Kidney glomerular epithelial cell (primary cell): ENCODE measurements around the gene ARMC7.

ENCODE experiments used
- DNase-seq: peaks from one replicate; lab custom pipeline; 2025; lab: John Stamatoyannopoulos, UW

Gene ARMC7

DNA sequence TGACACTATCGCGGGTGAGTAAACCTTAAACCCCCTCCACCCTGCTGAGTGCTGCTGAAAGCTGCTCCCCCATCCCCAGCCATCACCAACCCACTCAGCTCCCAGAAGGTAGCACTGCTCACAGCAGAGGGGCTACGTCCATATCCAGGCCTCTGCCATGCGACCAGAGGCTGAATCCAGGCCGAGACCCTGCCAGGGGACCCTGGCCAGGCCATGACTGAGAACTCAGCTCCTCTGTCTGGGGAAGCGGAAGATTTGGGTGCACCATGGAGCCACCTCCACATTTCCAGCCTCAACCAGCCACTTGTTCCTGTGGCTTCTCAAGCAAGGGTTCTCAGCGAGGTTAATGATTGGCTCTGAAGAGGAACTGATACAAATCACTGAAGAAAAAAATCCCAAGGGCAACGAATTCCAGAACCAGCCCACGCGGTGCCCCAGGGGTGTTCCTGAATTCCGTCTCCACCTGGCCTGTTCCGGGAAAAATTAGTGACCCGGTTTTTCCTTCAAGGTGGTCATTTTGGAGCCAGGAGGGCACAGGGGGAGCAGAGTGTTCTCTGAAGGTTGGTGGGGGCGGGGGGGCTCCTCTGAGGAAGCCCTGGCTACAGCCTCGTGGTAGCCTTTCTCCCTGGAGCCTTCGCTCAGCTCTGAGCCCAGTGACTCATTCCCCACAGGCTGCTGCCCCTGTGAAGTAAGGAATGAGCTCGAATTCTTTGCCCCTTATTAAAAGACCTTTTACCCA lies 31.3 kb upstream of the ARMC7 start:
- peak; percentile 97 for DNase-seq

DNA sequence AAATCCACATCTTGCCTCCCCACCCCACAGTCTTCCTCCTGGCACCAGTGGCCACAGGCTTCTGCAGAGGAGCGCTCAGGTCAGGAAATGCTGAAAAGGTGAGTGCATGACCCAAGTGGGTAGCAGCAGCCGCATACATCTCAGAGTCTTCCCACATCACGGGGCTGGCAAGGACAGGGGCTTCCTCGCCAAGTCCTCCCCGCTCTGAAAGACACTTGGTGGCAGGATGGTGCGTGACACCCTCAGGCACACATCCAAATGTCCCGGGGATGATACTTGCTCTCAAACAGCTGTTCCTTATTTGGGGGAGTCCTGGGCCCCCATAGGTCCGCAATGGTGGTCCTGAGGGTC lies 30.8 kb upstream of the ARMC7 start:
- no peak for DNase-seq

DNA sequence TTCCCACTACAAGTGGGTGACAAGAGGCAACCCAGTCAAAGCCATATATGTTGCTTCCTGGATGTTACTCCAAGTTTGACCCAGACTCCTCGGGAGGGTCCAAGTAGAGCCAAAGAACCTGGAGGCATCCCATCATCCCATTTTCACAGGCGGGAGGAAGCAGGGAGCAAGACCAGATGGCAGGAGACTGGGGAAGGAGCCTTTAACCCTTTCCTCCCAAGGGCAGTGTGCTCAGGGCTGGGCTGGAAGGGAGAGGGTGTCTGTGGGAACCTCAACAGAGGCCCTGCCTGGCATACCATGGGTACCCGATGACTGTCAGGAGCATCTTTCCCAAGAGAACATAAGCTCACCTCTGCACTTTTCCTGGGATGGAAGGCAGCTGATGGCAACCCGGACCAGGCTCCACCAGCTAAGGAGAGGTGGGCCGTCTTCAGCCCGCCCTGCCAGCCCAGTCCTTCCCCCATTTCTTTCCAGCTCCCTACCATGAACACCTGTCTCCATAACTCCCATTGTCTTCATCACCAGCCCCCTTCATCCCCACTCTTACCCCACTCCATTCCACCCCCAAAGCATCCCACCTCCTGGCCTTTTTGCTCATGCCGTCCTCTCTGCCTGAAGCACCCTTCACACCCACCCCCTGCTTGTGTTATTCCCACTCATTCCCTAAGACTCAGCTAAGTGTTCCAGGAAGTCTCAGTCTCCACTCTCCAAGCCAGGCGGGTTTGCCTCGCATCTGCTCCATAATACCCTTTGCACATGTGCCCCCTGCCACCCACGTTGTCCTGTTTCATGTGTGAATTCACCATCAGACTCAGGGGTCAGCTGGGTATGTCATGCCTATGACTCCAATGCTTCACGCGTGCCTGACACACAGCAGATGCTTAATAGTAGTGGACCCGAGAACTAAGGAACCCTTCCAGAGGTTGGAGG lies 27.9 kb upstream of the ARMC7 start:
- no peak for DNase-seq

GRCh38 chr17:75082683-75083082 lies 27.1 kb upstream of the ARMC7 start:
- no peak for DNase-seq

GRCh38 chr17:75084039-75084660 lies 25.6 kb upstream of the ARMC7 start:
- DNase-seq: peak; percentile 66

- DNase-seq: no peak
Measured at GRCh38 chr17:75086496-75087181, 23.1 kb upstream of the ARMC7 start.

GRCh38 chr17:75087182-75087557 lies 22.6 kb upstream of the ARMC7 start:
- DNase-seq: no peak

DNA sequence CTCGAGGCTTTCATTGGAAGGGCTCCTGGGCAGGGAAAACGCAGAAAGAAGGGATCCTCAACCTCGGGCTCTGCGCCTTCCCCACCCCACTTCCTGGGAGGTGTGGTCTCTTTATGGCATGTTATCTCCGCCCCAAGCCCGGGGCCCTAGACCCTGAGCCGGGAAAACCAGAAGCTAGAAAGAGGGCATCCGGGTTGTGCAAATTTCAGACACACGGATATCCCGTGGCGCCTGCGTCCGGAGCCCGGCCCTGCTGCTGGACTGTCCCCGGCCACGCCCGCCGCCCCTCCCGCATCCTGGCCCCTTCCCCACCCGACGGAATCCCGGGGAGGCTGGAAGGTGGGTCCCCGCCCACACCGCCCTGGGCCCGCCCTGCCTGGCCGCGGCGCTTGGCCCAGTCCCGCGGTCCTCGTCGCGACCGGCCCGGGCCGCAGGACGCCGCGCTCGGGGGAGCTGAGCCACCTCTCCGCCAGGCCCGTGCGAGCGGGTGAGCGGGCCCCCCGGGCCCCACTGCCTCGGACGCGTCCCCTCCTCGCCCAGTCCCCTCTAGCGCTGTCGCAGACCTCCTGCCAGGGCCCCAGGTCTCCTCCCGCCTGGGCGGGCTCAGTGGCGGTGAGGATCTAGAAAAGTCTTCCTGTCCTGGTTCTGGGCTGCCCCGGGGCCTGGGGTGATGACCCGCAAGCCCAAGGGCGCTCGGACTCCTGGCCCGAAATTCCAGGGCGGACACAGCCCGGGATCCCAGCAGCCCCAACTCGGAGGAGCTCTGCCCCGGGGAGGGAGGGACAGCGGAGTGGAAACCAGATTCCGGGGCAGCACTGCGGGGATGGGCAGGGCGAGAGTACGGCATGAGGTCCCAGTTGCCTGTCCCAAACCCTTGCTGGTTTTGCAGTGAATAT lies 22.0 kb upstream of the ARMC7 start, which contains the start of gene SLC16A5:
SLC16A5 (plus strand) TSS at position 397 of the 896 bp plus-strand sequence. CDS start 5,683 bp downstream, outside the sequence.
- peak; percentile 63 for DNase-seq

GRCh38 chr17:75088465-75089417 lies 21.0 kb upstream of the ARMC7 start:
- no peak for DNase-seq

GRCh38 chr17:75090871-75091854 lies 18.6 kb upstream of the ARMC7 start:
- DNase-seq: no peak

GRCh38 chr17:75091855-75092327 lies 17.9 kb upstream of the ARMC7 start:
- DNase-seq: no peak

DNA sequence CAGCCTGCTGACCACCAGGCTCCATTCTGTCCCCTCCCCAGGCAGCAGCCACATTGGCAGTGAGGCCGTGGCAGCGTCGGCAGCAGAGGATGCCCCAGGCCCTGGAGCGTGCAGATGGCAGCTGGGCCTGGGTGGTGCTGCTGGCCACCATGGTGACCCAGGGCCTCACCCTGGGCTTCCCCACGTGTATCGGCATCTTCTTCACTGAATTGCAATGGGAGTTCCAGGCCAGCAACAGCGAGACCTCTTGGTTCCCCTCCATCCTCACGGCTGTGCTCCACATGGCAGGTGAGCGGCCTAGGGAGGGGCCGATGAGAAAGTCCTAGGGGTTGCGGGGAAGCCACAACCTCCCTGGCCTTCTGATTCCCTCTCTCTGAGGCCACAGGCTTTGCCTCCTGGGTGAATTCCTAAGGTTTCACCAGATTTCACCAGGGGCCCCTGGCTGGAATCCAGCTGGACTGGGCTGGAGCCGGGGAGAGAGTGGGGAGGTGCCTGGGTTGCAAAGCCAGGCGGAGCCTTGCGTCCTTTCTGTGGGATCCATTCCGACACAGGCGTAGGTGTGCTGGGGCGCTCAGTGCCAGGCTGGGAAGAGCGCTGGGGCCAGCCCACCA lies 16.1 kb upstream of the ARMC7 start:
- DNase-seq: no peak

GRCh38 chr17:75094871-75095399 lies 14.8 kb upstream of the ARMC7 start:
- DNase-seq: no peak

DNA sequence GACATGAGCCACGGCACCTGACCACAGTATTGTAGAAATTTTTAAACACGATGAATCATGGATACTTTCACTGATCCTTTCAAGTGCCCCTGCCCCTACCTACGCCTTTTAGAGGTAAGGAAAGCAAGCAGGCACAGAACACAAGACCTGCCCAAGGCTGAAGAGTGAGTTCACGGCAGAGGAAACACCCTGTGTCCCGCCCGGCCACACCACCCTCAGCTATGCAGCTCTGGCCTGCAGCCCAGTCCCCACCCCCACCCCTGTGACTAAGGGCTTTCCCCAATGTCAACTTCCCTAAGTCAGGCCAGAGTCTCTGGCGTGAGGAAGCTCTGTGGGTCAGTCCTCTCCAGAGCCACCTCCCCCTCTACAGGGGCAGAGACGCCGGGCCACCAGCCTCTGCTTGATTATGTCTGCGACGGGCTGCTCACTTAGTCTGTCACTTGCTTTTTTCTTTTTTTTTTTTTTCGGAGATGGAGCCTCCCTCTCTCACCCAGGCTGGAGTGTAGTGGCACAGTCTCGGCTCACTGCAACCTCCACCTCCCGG lies 13.6 kb upstream of the ARMC7 start:
- peak; percentile 78 for DNase-seq

GRCh38 chr17:75097865-75098264 lies 11.9 kb upstream of the ARMC7 start:
- DNase-seq: no peak

- DNase-seq: no peak
Measured at GRCh38 chr17:75098861-75099260, 10.9 kb upstream of the ARMC7 start.

- DNase-seq: no peak
Measured at GRCh38 chr17:75099881-75100595, 9.7 kb upstream of the ARMC7 start.
